Neural cell (in vitro differentiated cells): ENCODE measurements around the gene UBA3. TPM values are rescaled to one million over a fixed set of nuclear protein-coding genes. Genes with fewer than 3 reads are reported as not detected.
A peak's percentile ranks its signal among the peaks of the same experiment; 100 is the strongest.

Experiments used
- H2AFZ ChIP-seq: fragments of 200-600, 300-800 bp; sonication (generic), shearing (Covaris generic); 2 replicates; pipeline ENCODE4 v1.6.0; 2014; ENCODE audit warnings: low read depth, mild to moderate bottlenecking, antibody characterized with exemption, low read length, moderate library complexity
- H3F3A ChIP-seq: fragments of 200-600 bp; shearing (Covaris generic); 2 replicates; pipeline ENCODE4 v1.6.1; 2016; ENCODE audit warnings: mild to moderate bottlenecking, moderate library complexity, mixed read lengths, antibody characterized with exemption, low read length; ENCODE audit not compliant: insufficient read depth, poor library complexity, severe bottlenecking
- H3K27ac ChIP-seq: fragments of 200-600, 300-800 bp; sonication (generic), shearing (Covaris generic); 2 replicates; pipeline ENCODE4 v1.5.1; 2014; ENCODE audit warnings: mild to moderate bottlenecking, low read length, moderate library complexity
- H3K27me3 ChIP-seq: fragments of 300-800, 200-600 bp; sonication (generic), shearing (Covaris generic); 2 replicates; pipeline ENCODE4 v1.6.0; 2014; ENCODE audit warnings: mild to moderate bottlenecking, low read depth, low read length, moderate library complexity; ENCODE audit not compliant: insufficient read depth
- H3K36me3 ChIP-seq: fragments of 300-800, 200-600 bp; sonication (generic), shearing (Covaris generic); 2 replicates; pipeline ENCODE4 v1.5.1; 2014; ENCODE audit warnings: mild to moderate bottlenecking, antibody characterized with exemption, low read length, moderate library complexity; ENCODE audit not compliant: insufficient read depth
- H3K4me2 ChIP-seq: fragments of 300-800, 200-600 bp; sonication (generic), shearing (Covaris generic); 2 replicates; pipeline ENCODE4 v1.6.0; 2014; ENCODE audit warnings: mild to moderate bottlenecking, low read length
- H3K4me3 ChIP-seq: fragments of 300-800, 200-600 bp; sonication (generic), shearing (Covaris generic); 2 replicates; pipeline ENCODE4 v1.5.1; 2014; ENCODE audit warnings: mild to moderate bottlenecking, low read length, moderate library complexity
- H3K79me2 ChIP-seq: fragments of 200-600 bp; shearing (Covaris generic); replicated peaks from 2 replicates; pipeline ENCODE4 v1.6.0; 2014; ENCODE audit warnings: mild to moderate bottlenecking, low read length, moderate library complexity; ENCODE audit not compliant: insufficient read depth
- H3K9ac ChIP-seq: fragments of 300-800, 200-600 bp; sonication (generic), shearing (Covaris generic); 2 replicates; pipeline ENCODE4 v1.6.1; 2016; ENCODE audit warnings: mild to moderate bottlenecking, low read length, mixed read lengths
- H3K9me2 ChIP-seq: fragments of 200-600 bp; shearing (Covaris generic); 2 replicates; pipeline ENCODE4 v1.6.1; 2016; ENCODE audit warnings: mild to moderate bottlenecking, low read length, mixed read lengths; ENCODE audit not compliant: insufficient read depth
- H3K9me3 ChIP-seq: fragments of 200-600, 300-800 bp; sonication (generic), shearing (Covaris generic); 2 replicates; pipeline ENCODE4 v1.6.1; 2016; ENCODE audit warnings: mild to moderate bottlenecking, mixed run types, low read length, moderate library complexity, mixed read lengths
- H4K20me1 ChIP-seq: fragments of 200-600 bp; shearing (Covaris generic); 2 replicates; pipeline ENCODE4 v1.6.1; 2016; ENCODE audit warnings: mild to moderate bottlenecking, mixed run types; ENCODE audit not compliant: insufficient read depth
- CTCF ChIP-seq: fragments of 450-650 bp; IDR thresholded peaks from 2 replicates; pipeline ENCODE4 v1.5.1; 2014; ENCODE audit warnings: antibody characterized with exemption, mild to moderate bottlenecking, moderate library complexity; ENCODE audit not compliant: poor library complexity, severe bottlenecking
- EP300 ChIP-seq: fragments of 450-650 bp; conservative IDR thresholded peaks from 2 replicates; pipeline ENCODE4 v1.6.1; 2014; ENCODE audit warnings: antibody characterized with exemption, mild to moderate bottlenecking, moderate library complexity; ENCODE audit not compliant: poor library complexity, severe bottlenecking
- EZH2 ChIP-seq: fragments of 200-600, 300-800 bp; shearing (Covaris generic), sonication (generic); IDR thresholded peaks from 2 replicates; pipeline ENCODE4 v1.6.1; 2014; ENCODE audit warnings: antibody characterized with exemption, low read length, borderline replicate concordance, mild to moderate bottlenecking; ENCODE audit not compliant: insufficient read depth, poor library complexity, severe bottlenecking
- MXI1 ChIP-seq: fragments of 450-650 bp; conservative IDR thresholded peaks from 2 replicates; pipeline ENCODE4 v1.6.1; 2014; ENCODE audit warnings: antibody characterized with exemption, mild to moderate bottlenecking; ENCODE audit not compliant: poor library complexity, severe bottlenecking
- POLR2AphosphoS5 ChIP-seq: IDR thresholded peaks from 2 replicates; pipeline ENCODE4 v1.6.1; 2012
- RAD21 ChIP-seq: fragments of 450-650 bp; conservative IDR thresholded peaks from 2 replicates; pipeline ENCODE4 v1.6.1; 2014; ENCODE audit warnings: antibody characterized with exemption, mild to moderate bottlenecking, moderate library complexity
- REST ChIP-seq: IDR thresholded peaks from 2 replicates; pipeline ENCODE4 v1.6.1; 2012; ENCODE audit warnings: borderline replicate concordance
- SMC3 ChIP-seq: fragments of 450-650 bp; conservative IDR thresholded peaks from 2 replicates; pipeline ENCODE4 v1.6.1; 2014; ENCODE audit warnings: antibody characterized with exemption, mild to moderate bottlenecking, moderate library complexity; ENCODE audit not compliant: poor library complexity
- TAF1 ChIP-seq: IDR thresholded peaks from 2 replicates; pipeline ENCODE4 v1.6.1; 2012; ENCODE audit warnings: low read depth
- polyA plus RNA-seq: library from polyadenylated mRNA; depleted of rRNA; stranded (reverse); fragments of >200 nt; gene quantifications from 2 replicates; pipeline ENCODE4 v1.2.3, GENCODE V29; 2014

UBA3 gene
- polyA plus RNA-seq, 1 donor from 2014 or later, result 168 TPM

GRCh38 chr3:69121513-69121912, 41.3 kb upstream of the UBA3 start:
- H3K27me3 ChIP-seq, result no peaks in the 10 kb centered on the region
- H3K4me3 ChIP-seq, result no peak overlapping the region
- no peaks in the 10 kb centered on the region for H3K36me3 ChIP-seq
- no peak overlapping the region for H3K4me2 ChIP-seq
- H3K9me3 ChIP-seq, result no peaks in the 10 kb centered on the region
- no peaks in the 10 kb centered on the region for H3K9me2 ChIP-seq
- H4K20me1 ChIP-seq, result no peaks in the 10 kb centered on the region
- no peaks in the 10 kb centered on the region for H3K79me2 ChIP-seq
- no peaks in the 10 kb centered on the region for H3F3A ChIP-seq
- H3K9ac ChIP-seq, result no peak overlapping the region
- no peak for TF ChIP-seq CTCF
- no peak overlapping the region for H3K27ac ChIP-seq
- no peak overlapping the region for H2AFZ ChIP-seq

DNA sequence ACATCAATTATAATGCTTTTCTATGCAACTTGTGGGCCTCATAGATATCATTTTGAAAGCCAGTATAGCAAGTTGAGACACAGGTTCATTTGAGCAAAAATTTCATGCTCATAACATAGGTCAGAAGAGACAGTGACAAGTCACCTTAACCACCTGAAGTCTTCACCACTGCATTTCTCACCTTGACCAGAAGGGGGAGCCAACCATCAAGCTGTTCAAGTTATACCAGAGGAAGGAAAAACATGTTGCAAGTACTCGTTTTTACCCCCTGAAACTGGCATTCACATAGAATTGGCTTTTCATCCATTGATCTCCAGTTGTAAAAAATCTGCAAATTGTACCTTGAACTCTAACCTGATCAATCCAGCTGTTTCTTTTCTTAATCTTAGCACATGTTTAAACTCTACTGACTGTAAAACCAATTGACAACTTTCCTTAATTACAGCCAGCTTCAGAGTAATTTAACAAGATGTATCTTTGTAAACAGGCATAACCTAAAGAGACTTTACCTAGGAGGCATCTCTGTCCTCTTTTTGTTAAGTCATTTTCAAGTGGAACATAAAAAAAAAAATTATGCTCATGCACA, 40.8 kb upstream of the UBA3 start:
- TF ChIP-seq MXI1, result no peak
- no peak for TF ChIP-seq EP300
- no peak for TF ChIP-seq REST
- TF ChIP-seq SMC3, result peak; percentile 81
- TF ChIP-seq RAD21, result peak; percentile 78
- peak; percentile 86 for TF ChIP-seq CTCF
- TF ChIP-seq EZH2, result no peak
- TF ChIP-seq TAF1, result no peak
- no peak for TF ChIP-seq POLR2AphosphoS5
- Histone ChIP-seq H2AFZ (no peak overlapping the region), H4K20me1 (no peaks in the 10 kb centered on the region), H3K27ac (no peak overlapping the region), H3K79me2 (no peaks in the 10 kb centered on the region), H3K9ac (no peak overlapping the region), H3K36me3 (no peaks in the 10 kb centered on the region), H3K4me2 (no peak overlapping the region), H3K4me3 (no peak overlapping the region), H3F3A (no peaks in the 10 kb centered on the region), H3K27me3 (no peaks in the 10 kb centered on the region), H3K9me3 (no peaks in the 10 kb centered on the region), H3K9me2 (no peaks in the 10 kb centered on the region)
